Measurements from ENCODE around the gene TTC28.

DNA sequence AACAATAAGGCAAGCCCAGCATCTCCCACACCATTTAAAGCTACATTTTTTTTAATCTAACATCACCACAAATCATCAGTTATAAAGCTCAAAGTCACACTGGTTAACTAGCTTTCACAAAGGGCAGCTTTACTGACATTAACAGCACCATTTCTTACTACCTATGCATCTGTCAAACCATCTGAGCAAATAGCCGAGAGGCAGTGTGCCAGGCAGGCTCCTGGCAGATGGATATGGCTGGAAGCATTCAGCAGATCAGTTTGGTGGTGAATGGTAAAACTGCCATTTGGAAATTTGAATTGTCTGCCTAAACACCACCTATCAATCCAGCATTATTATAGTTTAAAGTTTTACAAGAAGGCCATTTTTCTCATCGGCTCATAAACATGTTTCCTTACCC is 131.2 kb downstream of the TTC28 start:
- TF ChIP-seq, protein P1, sequence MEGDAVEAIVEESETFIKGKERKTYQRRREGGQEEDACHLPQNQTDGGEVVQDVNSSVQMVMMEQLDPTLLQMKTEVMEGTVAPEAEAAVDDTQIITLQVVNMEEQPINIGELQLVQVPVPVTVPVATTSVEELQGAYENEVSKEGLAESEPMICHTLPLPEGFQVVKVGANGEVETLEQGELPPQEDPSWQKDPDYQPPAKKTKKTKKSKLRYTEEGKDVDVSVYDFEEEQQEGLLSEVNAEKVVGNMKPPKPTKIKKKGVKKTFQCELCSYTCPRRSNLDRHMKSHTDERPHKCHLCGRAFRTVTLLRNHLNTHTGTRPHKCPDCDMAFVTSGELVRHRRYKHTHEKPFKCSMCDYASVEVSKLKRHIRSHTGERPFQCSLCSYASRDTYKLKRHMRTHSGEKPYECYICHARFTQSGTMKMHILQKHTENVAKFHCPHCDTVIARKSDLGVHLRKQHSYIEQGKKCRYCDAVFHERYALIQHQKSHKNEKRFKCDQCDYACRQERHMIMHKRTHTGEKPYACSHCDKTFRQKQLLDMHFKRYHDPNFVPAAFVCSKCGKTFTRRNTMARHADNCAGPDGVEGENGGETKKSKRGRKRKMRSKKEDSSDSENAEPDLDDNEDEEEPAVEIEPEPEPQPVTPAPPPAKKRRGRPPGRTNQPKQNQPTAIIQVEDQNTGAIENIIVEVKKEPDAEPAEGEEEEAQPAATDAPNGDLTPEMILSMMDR (conservative IDR thresholded peaks at IDR 0.05 in 1 of 2, IDR thresholded peaks at IDR 0.05 in 1 of 2; ENCODE audit: low read depth in 1 of 2, low read length in 2 of 2) = no peak
- no peak for TF ChIP-seq EZH2 (IDR thresholded peaks at IDR 0.05; ENCODE audit: low read length, missing control alignments)
